ENCODE data around the gene LRPAP1. TPM values are rescaled to one million over a fixed set of nuclear protein-coding genes. Genes with fewer than 3 reads are reported as not detected.

LRPAP1 gene
- polyA plus RNA-seq, 1 donor from 2014 or later = 91.1 TPM

DNA sequence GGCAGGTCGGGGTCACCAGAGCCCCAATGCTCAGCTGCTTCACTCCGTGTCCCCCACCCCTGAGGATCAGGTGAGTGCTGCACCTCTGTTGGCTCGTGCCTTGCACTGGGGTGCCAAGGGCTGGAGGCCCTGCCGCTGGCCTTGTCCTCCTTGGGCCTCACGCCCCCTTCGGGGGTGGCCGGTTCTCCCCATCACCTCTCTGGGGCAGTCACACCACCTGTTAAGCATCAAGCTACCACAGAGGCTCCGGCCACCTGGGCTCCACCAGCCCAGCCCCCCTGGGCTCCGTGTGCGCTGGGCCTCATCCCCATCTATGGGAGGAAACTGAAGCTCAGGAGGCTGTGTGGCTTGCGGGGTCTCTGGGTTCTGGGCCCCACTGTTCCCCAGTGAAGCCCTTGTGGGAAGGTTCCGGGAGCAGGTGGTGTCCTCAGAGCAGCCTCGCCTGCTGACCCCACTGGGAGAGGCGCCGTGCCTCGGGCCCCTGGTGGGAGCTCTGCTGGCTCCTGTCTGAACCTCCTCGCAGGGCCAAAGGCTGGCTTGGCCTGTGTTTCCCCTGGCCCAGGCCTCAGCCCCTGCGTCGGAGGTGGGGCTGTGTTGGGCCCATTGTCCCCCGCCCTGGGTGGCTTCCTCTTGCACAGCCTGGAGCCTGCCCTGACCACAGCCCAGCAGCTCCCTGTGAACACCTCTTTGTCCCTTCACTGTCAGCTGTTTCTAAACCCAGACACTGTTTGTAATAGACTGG lies 38.3 kb downstream of the LRPAP1 start:
- TF ChIP-seq, protein P1, sequence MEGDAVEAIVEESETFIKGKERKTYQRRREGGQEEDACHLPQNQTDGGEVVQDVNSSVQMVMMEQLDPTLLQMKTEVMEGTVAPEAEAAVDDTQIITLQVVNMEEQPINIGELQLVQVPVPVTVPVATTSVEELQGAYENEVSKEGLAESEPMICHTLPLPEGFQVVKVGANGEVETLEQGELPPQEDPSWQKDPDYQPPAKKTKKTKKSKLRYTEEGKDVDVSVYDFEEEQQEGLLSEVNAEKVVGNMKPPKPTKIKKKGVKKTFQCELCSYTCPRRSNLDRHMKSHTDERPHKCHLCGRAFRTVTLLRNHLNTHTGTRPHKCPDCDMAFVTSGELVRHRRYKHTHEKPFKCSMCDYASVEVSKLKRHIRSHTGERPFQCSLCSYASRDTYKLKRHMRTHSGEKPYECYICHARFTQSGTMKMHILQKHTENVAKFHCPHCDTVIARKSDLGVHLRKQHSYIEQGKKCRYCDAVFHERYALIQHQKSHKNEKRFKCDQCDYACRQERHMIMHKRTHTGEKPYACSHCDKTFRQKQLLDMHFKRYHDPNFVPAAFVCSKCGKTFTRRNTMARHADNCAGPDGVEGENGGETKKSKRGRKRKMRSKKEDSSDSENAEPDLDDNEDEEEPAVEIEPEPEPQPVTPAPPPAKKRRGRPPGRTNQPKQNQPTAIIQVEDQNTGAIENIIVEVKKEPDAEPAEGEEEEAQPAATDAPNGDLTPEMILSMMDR (IDR thresholded peaks at IDR 0.05; ENCODE audit: poor library complexity, severe bottlenecking) = no peak
- TF ChIP-seq MXI1 (conservative IDR thresholded peaks at IDR 0.05; ENCODE audit: poor library complexity, severe bottlenecking) = no peak
- TF ChIP-seq TAF1 (IDR thresholded peaks at IDR 0.05; ENCODE audit: low read depth) = no peak
- no peak for TF ChIP-seq POLR2AphosphoS5 (IDR thresholded peaks at IDR 0.05)
- no peak for TF ChIP-seq RAD21 (conservative IDR thresholded peaks at IDR 0.05)
- H3K27ac ChIP-seq (ENCODE audit: low read length) = no peak overlapping the region
- H3K4me2 ChIP-seq (ENCODE audit: low read length) = no peak overlapping the region

DNA sequence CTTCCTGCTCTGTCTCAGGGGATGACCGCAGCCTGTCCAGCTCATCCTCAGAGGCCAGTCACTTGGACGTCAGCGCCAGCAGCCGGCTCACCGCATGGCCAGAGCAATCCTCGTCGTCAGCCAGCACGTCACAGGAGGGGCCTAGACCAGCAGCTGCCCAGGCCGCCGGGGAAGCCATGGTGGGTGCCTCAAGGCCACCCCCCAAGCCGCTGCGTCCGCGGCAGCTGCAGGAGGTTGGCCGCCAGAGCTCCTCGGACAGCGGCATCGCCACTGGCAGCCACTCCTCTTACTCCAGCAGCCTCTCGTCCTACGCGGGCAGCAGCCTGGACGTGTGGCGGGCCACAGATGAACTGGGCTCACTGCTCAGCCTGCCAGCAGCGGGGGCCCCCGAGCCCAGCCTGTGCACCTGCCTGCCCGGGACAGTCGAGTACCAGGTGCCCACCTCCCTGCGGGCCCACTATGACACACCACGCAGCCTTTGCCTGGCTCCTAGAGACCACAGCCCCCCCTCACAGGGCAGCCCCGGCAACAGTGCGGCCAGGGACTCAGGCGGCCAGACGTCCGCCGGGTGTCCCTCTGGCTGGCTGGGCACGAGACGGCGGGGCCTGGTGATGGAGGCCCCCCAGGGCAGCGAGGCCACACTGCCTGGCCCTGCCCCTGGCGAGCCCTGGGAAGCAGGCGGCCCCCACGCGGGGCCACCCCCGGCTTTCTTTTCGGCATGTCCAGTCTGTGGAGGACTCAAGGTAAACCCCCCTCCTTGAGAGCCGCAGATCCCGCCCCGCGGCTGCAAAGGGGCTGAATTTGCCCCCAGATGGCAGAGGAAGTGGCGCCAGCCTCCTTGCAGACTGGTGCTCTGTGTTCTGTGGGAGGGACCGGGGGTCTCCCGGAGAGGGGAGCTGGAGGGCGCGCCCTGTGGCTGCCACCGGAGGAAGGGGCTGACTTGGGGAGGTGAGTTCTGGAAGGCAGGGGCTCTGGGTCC lies 39.2 kb downstream of the LRPAP1 start:
- H3K27me3 ChIP-seq (ENCODE audit: insufficient read depth, low read depth, low read length) = no peaks in the 10 kb centered on the region
- no peak overlapping the region for H3K4me2 ChIP-seq (ENCODE audit: low read length)
- no peak for TF ChIP-seq MXI1 (conservative IDR thresholded peaks at IDR 0.05; ENCODE audit: poor library complexity, severe bottlenecking)
- no peak for TF ChIP-seq EZH2 (IDR thresholded peaks at IDR 0.05; ENCODE audit: borderline replicate concordance, insufficient read depth, low read length, poor library complexity, severe bottlenecking)
- TF ChIP-seq, protein P2, sequence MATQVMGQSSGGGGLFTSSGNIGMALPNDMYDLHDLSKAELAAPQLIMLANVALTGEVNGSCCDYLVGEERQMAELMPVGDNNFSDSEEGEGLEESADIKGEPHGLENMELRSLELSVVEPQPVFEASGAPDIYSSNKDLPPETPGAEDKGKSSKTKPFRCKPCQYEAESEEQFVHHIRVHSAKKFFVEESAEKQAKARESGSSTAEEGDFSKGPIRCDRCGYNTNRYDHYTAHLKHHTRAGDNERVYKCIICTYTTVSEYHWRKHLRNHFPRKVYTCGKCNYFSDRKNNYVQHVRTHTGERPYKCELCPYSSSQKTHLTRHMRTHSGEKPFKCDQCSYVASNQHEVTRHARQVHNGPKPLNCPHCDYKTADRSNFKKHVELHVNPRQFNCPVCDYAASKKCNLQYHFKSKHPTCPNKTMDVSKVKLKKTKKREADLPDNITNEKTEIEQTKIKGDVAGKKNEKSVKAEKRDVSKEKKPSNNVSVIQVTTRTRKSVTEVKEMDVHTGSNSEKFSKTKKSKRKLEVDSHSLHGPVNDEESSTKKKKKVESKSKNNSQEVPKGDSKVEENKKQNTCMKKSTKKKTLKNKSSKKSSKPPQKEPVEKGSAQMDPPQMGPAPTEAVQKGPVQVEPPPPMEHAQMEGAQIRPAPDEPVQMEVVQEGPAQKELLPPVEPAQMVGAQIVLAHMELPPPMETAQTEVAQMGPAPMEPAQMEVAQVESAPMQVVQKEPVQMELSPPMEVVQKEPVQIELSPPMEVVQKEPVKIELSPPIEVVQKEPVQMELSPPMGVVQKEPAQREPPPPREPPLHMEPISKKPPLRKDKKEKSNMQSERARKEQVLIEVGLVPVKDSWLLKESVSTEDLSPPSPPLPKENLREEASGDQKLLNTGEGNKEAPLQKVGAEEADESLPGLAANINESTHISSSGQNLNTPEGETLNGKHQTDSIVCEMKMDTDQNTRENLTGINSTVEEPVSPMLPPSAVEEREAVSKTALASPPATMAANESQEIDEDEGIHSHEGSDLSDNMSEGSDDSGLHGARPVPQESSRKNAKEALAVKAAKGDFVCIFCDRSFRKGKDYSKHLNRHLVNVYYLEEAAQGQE (IDR thresholded peaks at IDR 0.05; ENCODE audit: borderline replicate concordance) = no peak
- no peak for TF ChIP-seq SMC3 (conservative IDR thresholded peaks at IDR 0.05; ENCODE audit: poor library complexity)
- no peak for TF ChIP-seq EP300 (conservative IDR thresholded peaks at IDR 0.05; ENCODE audit: poor library complexity, severe bottlenecking)
- no peak for TF ChIP-seq RAD21 (conservative IDR thresholded peaks at IDR 0.05)
- no peak for TF ChIP-seq TAF1 (IDR thresholded peaks at IDR 0.05; ENCODE audit: low read depth)
- TF ChIP-seq, protein P1 (IDR thresholded peaks at IDR 0.05; ENCODE audit: poor library complexity, severe bottlenecking) = no peak
- no peak for TF ChIP-seq POLR2AphosphoS5 (IDR thresholded peaks at IDR 0.05)
- H3F3A ChIP-seq (ENCODE audit: insufficient read depth, low read length, poor library complexity, severe bottlenecking) = no peaks in the 10 kb centered on the region
- H4K20me1 ChIP-seq (ENCODE audit: insufficient read depth) = no peaks in the 10 kb centered on the region
- H3K4me3 ChIP-seq (ENCODE audit: low read length) = no peak overlapping the region
- no peak overlapping the region for H2AFZ ChIP-seq (ENCODE audit: low read depth, low read length)
- no peaks in the 10 kb centered on the region for H3K9me2 ChIP-seq (ENCODE audit: insufficient read depth, low read length)
- H3K79me2 ChIP-seq (replicated peaks; ENCODE audit: insufficient read depth, low read length) = no peaks in the 10 kb centered on the region
- no peak overlapping the region for H3K9ac ChIP-seq (ENCODE audit: low read length)
- no peaks in the 10 kb centered on the region for H3K9me3 ChIP-seq (ENCODE audit: low read length)
- H3K36me3 ChIP-seq (ENCODE audit: insufficient read depth, low read length) = no peaks in the 10 kb centered on the region
- H3K27ac ChIP-seq (ENCODE audit: low read length) = no peak overlapping the region

More for the DNA sequence above, 38.3 kb downstream of the LRPAP1 start:
- Histone ChIP-seq H3K9me3 (ENCODE audit: low read length) (no peaks in the 10 kb centered on the region), H3K9ac (ENCODE audit: low read length) (no peak overlapping the region), H3K79me2 (replicated peaks; ENCODE audit: insufficient read depth, low read length) (no peaks in the 10 kb centered on the region), H2AFZ (ENCODE audit: low read depth, low read length) (no peak overlapping the region), H4K20me1 (ENCODE audit: insufficient read depth) (no peaks in the 10 kb centered on the region), H3K4me3 (ENCODE audit: low read length) (no peak overlapping the region), H3K36me3 (ENCODE audit: insufficient read depth, low read length) (no peaks in the 10 kb centered on the region), H3K27me3 (ENCODE audit: insufficient read depth, low read depth, low read length) (no peaks in the 10 kb centered on the region), H3F3A (ENCODE audit: insufficient read depth, low read length, poor library complexity, severe bottlenecking) (no peaks in the 10 kb centered on the region), H3K9me2 (ENCODE audit: insufficient read depth, low read length) (no peaks in the 10 kb centered on the region)
